GM12891 (cell line): ENCODE data around the gene ZNF655.

ENCODE experiments used
- PAX5 ChIP-seq: IDR thresholded peaks from 2 replicates; pipeline ENCODE4 v1.6.1; 2011; ENCODE audit warnings: low read length, moderate library complexity, mild to moderate bottlenecking; ENCODE audit not compliant: insufficient read depth, severe bottlenecking
- POLR2A ChIP-seq: IDR thresholded peaks from 2 replicates; pipeline ENCODE4 v1.6.1; 2011; ENCODE audit warnings: low read depth, low read length, control low read depth
- POLR2AphosphoS5 ChIP-seq: IDR thresholded peaks from 2 replicates; pipeline ENCODE4 v1.6.1; 2011; ENCODE audit warnings: low read depth, low read length, control low read depth
- POU2F2 ChIP-seq: IDR thresholded peaks from 2 replicates; pipeline ENCODE4 v1.6.1; 2011; ENCODE audit warnings: low read depth, mild to moderate bottlenecking, control low read depth, low read length, moderate library complexity
- TAF1 ChIP-seq: IDR thresholded peaks from 2 replicates; pipeline ENCODE4 v1.6.1; 2011; ENCODE audit warnings: low read depth, low read length, control low read depth

DNA sequence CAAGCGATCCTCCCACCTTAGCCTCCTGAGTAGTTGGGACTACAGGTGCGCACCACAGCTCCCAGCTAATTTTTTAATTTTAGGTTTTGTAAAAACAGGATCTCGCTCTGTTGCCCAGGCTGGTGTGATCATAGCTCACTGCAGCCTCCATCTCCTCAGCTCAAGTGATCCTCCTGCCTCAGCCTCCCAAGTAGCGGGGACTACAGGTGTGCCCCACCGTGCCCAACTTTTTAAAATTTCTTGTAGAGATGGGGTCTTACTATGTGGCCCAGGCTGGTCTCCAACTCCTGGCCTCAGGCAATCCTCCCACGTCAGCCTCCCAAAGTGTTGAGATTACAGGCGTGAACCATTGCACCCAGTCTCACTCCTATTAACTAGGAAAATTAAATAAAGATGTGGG is 47.1 kb downstream of the ZNF655 start:
- TF ChIP-seq POLR2AphosphoS5 (no peak), POLR2A (no peak), TAF1 (no peak), POU2F2 (no peak), PAX5 (no peak)
